Spinal cord (tissue), 10 donors: ENCODE measurements around the gene TNFRSF9. TPM values are rescaled to one million over a fixed set of nuclear protein-coding genes. Genes with fewer than 3 reads are reported as not detected.
"Not testable (repeated sequence)": the region's sequence is repeated elsewhere in the genome, so short reads cannot be mapped to it uniquely, and the experiment has no call there.

Source experiments
- DNase-seq, 6 donors: peaks; one replicate each; pipeline versions ENCODE4 v3.0.0 to v3.0.0-alpha.2; 2013 to 2015; ENCODE audit warnings: low spot score in 6 of 6, low read depth in 4 of 6
- H3K27ac ChIP-seq: one replicate; pipeline ENCODE4 v1.5.1; 2013; ENCODE audit warnings: low read depth, low read length, control low read depth
- H3K27me3 ChIP-seq: one replicate; pipeline ENCODE4 v1.6.1; 2013; ENCODE audit warnings: low read length; ENCODE audit not compliant: control insufficient read depth, insufficient read depth
- H3K36me3 ChIP-seq: one replicate; pipeline ENCODE4 v1.6.1; 2013; ENCODE audit warnings: low read length; ENCODE audit not compliant: control insufficient read depth, insufficient read depth
- H3K4me1 ChIP-seq: one replicate; pipeline ENCODE4 v1.6.1; 2013; ENCODE audit warnings: low read length; ENCODE audit not compliant: control insufficient read depth, insufficient read depth
- H3K4me3 ChIP-seq: one replicate; pipeline ENCODE4 v1.5.1; 2013; ENCODE audit warnings: low read depth, low read length, control low read depth
- H3K9me3 ChIP-seq: one replicate; pipeline ENCODE4 v1.6.1; 2013; ENCODE audit warnings: low read length; ENCODE audit not compliant: control insufficient read depth, insufficient read depth
- WGBS: methylation state at CpG from one replicate; pipeline ENCODE4 v1.1.5; 2013; ENCODE audit warnings: missing lambda C conversion rate; ENCODE audit not compliant: insufficient coverage; 5-methylcytosine and 5-hydroxymethylcytosine counted together
- polyA plus RNA-seq, 2 donors: library from polyadenylated mRNA; unstranded; fragments of 120-200 nt; gene quantifications; one replicate each; pipeline ENCODE4 v1.2.1, GENCODE V29; 2013; ENCODE audit not compliant: insufficient read length in 2 of 2
- total RNA-seq, 2 donors: library from RNA; depleted of rRNA in 1 of 2; stranded (reverse); fragments of 120-200 nt in 1 of 2; fragments of >200 nt in 1 of 2; gene quantifications; one replicate each; pipeline versions ENCODE4 v1.2.3 to v1.2.4, GENCODE V29; 2013 to 2014
- donor health status: healthy.

Gene TNFRSF9
- total and polyA plus RNA-seq, 4 donors, result 0.10 to 0.29 (median 0.11) TPM; not detected in 1

DNA sequence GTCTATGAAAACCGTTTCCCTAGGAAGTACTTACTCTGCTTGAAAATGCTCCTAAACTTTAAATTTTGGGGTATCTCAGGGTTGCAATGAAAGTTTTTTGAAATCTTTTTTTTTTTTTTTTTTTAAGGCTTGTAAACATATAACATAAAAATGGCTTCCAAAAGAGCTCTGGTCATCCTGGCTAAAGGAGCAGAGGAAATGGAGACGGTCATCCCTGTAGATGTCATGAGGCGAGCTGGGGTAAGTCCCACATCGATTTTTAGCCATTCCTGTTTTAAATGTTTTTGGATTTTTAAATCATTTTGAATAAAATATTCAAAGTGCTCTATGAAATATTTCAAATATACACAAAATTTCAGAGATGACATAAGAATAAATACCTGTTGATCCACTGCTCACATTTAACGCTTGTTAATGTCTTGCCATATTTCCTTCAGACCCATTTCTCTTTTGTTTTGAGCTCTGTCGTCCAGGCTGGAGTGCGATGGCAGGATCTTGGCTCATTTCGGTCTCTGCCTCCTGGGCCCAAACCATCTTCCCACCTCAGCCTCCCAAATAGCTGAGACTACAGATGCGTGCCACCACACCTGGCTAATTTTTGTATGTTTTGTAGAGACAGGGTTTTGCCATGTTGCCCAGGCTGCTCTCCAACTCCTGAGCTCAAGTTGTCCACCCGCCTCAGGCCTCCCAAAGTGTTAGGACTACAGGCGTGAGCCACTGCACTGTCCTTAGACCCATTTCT lies 22.2 kb upstream of the TNFRSF9 start:
- Histone ChIP-seq H3K36me3 (peaks cover 26% of the 10 kb centered on the region), H3K27me3 (no peaks in the 10 kb centered on the region), H3K4me3 (peak overlapping the region; percentile 93), H3K4me1 (peaks cover 8% of the 10 kb centered on the region), H3K9me3 (no peaks in the 10 kb centered on the region), H3K27ac (no peak overlapping the region)
- WGBS, result 89% methylated on average over 5 of the region's 11 CpGs
- no peak for DNase-seq

DNA sequence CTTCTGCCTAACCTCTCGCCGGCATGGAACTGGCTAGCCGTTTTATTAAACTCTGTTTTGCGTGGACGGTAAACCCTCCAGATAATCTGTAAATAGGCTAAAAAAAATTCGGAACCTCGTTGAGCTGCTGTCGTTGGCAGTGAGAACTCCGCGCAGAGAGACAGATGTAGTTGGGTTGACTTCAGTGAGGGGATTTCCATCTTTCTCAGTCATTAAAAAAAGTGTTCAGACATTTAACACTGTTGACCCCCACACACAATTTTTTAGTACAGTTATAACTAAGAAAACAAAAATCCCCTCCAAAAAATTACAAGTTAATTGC lies 21.3 kb upstream of the TNFRSF9 start:
- peaks cover 8% of the 10 kb centered on the region for H3K4me1 ChIP-seq
- no peaks in the 10 kb centered on the region for H3K27me3 ChIP-seq
- H3K4me3 ChIP-seq, result peak overlapping the region; percentile 93
- H3K36me3 ChIP-seq, result peaks cover 23% of the 10 kb centered on the region
- no peak for DNase-seq
- no peaks in the 10 kb centered on the region for H3K9me3 ChIP-seq
- WGBS, result 0% methylated on average over 6 of the region's 10 CpGs
- peak overlapping the region; percentile 94 for H3K27ac ChIP-seq

DNA sequence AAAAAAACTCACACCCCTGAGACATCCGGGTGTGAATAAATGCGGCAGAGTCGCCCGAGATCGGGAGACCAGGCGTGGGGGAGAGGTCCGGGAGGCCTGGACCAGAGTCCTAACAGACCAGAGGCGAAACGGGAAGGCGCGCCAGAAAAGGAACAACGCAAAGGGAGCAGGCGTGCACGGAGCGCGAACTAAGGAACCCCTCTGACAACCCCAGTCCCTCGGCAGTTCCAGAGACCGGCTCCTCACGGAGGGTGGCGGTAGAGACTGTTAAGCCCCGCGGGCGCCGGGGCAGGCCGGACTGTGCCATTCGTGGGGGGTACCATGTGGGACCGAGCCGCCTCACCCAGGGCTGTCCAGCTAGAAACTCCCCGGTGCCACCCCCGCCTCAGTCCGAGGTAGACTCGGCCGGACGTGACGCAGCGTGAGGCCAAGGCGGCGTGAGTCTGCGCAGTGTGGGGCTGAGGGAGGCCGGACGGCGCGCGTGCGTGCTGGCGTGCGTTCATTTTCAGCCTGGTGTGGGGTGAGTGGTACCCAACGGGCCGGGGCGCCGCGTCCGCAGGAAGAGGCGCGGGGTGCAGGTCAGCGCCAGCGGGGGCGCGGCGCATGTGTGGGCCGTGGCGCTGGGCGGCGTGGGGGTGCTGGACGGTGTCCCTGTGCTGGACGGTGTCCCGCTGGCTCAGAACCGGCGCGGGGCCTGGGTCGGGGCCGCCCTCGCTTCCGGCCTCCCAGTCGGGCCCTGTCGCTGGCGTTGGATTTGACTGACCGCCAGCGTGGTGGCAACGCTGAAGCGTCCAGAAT lies 20.8 kb upstream of the TNFRSF9 start, which contains the start of gene PARK7:
TSS of gene PARK7 (plus strand) at position 496 of the 798 bp plus-strand sequence. CDS start 1,075 bp downstream, outside the sequence.
- Histone ChIP-seq H3K27me3 (no peaks in the 10 kb centered on the region), H3K4me3 (peak within 1 kb of the TSS; percentile 93), H3K4me1 (peaks cover 8% of the 10 kb centered on the region), H3K9me3 (no peaks in the 10 kb centered on the region), H3K36me3 (peaks cover 22% of the 10 kb centered on the region), H3K27ac (peak within 1 kb of the TSS; percentile 94)
- WGBS, result under 1% methylated on average over 81 of the region's 81 CpGs
- peak; percentile 98 to 100 (median 99) for DNase-seq

DNA sequence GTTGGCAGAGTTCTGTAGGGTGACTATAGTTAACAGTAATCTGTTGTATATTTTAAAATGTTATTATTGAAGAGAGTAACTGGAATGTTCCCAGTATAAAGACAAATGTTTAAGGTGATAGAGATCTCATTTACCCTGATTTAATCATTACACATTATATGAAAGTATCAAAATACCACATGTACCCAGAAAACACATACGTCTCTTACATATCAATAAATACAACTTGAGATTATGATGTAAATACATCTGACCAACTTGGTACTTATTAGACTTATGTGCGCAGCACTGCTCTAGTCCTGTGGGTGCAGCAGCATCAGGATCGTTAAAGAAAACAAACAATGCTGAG lies 20.2 kb upstream of the TNFRSF9 start:
- peaks cover 8% of the 10 kb centered on the region for H3K4me1 ChIP-seq

DNA sequence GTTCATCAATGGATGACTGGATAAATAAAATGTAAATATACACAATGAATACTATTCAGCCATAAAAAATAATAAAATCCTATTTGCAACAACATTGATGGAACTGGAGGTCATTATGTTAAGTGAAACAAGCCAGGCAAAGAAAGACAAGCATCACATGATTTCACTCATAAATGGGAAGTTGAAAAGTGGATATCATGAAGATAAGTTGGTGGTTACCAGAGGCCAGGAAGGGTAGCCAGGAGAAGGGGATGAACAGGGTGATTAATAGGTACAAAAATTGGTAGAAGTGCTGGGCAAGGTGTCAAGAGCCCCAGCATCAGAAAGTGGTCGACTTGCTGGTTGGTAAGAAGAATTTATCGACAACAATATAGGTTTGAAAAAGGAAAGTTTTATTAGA lies 19.5 kb upstream of the TNFRSF9 start:
- 100% methylated on average over 2 of the region's 2 CpGs for WGBS
- no peak for DNase-seq
- Histone ChIP-seq H3K36me3 (peaks cover 11% of the 10 kb centered on the region), H3K9me3 (no peaks in the 10 kb centered on the region), H3K4me1 (peaks cover 8% of the 10 kb centered on the region), H3K4me3 (no peak overlapping the region), H3K27ac (no peak overlapping the region), H3K27me3 (no peaks in the 10 kb centered on the region)

More for the DNA sequence above, 20.2 kb upstream of the TNFRSF9 start:
- Histone ChIP-seq H3K27ac (peak overlapping the region; percentile 94), H3K27me3 (no peaks in the 10 kb centered on the region), H3K36me3 (peaks cover 17% of the 10 kb centered on the region), H3K9me3 (no peaks in the 10 kb centered on the region), H3K4me3 (peak overlapping the region; percentile 93)
- DNase-seq, result no peak
- WGBS, result no CpG with 5 or more reads among the region's 3 CpGs

DNA sequence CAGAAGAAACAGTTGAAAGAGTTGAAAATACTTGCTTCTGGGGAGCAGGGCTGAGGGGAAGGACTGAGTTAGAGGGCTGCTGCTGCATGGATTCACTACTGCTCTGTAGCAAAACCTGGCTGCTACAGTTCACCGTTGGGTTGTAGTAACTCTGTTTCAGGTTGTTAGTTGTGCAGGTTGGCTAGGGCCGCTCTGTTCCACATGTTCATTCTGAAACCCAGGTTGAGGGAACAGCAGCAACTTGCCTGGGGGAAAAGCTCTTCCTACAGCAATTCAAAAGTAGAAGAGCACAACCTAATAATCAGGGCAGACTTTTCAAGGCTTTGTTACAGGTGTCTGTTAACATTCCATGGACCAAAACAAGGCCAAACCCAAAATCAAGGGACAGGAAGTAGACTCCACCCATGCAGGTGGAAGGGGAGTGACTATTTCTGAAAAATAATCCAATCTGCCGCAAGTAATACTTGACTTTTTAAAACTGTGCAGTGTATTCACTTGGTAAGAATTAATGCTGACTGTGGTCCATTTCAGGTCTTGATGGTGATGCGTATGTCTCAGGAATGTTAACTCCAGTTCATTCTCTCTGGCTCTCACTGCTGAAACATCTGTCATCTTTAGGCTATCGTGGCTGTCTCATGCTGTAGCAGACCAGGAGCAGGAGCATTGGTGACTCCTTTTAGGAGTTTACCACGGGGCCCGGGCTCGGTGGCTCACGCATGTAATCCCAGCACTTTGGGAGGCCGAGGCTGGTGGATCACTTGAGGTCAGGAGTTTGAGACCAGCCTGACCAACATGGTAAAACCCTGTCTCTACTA lies 15.8 kb upstream of the TNFRSF9 start:
- no peak for DNase-seq
- Histone ChIP-seq H3K4me3 (no peak overlapping the region), H3K4me1 (peaks cover 3% of the 10 kb centered on the region)

DNA sequence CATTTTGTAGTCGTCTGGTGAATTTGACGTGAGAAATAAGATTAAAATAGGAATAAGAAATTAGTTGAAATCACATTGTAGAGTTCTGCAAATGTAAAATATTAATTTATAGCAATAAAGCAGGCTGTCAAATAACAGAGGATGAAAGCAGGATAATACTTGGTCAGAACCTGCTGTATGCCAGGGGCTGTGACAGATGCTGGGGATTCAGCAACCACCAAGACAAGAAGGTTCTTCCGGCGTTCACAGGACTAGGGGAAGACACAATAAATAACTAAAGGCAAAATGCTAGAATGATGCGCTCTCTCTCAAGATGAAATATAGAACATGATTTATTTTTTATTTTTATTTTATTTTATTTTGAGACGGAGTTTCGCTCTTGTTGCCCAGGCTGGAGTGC lies 14.0 kb upstream of the TNFRSF9 start:
- WGBS, result no CpG with 5 or more reads among the region's 7 CpGs
- DNase-seq, result no peak
- Histone ChIP-seq H3K9me3 (no peaks in the 10 kb centered on the region), H3K4me3 (peak overlapping the region; percentile 72), H3K27ac (peak overlapping the region; percentile 94), H3K36me3 (no peaks in the 10 kb centered on the region), H3K4me1 (peaks cover 3% of the 10 kb centered on the region), H3K27me3 (no peaks in the 10 kb centered on the region)

More for the DNA sequence above, 15.8 kb upstream of the TNFRSF9 start:
- H3K36me3 ChIP-seq, result no peaks in the 10 kb centered on the region
- no peak overlapping the region for H3K27ac ChIP-seq
- no peaks in the 10 kb centered on the region for H3K27me3 ChIP-seq
- H3K9me3 ChIP-seq, result no peaks in the 10 kb centered on the region
- 85% methylated on average over 7 of the region's 10 CpGs for WGBS

DNA sequence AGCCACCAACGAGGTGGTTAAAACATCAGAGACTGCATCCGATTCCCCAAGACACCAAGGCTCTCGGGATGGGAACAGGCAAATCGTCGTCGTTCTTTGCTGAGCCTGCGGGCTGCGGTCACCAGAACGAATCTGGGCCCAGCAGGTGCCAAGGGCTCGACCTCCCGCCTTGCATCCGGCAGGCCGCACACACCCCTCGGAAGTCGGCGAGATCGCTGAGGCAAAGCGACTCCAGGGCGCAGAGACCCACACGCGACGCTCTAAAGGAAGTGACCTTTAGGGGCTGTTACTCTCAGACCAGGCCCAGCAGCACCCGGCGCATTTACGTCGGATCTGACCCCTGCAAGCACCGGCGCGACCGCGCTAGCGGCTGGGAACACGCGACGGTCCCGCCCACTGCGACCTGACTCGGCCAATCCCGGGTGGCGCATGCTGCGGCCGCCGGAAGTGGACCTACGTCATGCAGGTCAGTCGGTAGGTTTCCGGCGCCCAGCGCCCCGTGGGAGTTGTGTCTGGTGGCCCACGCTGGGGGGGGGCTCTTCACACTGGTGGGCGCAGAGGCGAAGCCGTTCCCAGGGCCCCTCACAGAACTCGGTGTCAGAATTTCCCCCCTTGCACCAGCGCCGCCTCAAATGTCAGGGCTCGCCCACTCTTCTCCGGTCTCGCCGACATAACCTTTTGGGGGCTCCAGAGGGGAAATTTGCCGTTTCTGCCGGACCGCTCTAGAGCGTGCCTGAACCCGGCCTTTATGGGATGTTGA lies 13.4 kb upstream of the TNFRSF9 start:
- peaks cover 2% of the 10 kb centered on the region for H3K27me3 ChIP-seq
- WGBS, result 2% methylated on average over 64 of the region's 65 CpGs
- H3K4me3 ChIP-seq, result peak overlapping the region; percentile 72
- H3K4me1 ChIP-seq, result peaks cover 3% of the 10 kb centered on the region
- H3K27ac ChIP-seq, result peak overlapping the region; percentile 94
- H3K9me3 ChIP-seq, result no peaks in the 10 kb centered on the region
- H3K36me3 ChIP-seq, result no peaks in the 10 kb centered on the region
- peak; percentile 84 to 99 (median 91) for DNase-seq

DNA sequence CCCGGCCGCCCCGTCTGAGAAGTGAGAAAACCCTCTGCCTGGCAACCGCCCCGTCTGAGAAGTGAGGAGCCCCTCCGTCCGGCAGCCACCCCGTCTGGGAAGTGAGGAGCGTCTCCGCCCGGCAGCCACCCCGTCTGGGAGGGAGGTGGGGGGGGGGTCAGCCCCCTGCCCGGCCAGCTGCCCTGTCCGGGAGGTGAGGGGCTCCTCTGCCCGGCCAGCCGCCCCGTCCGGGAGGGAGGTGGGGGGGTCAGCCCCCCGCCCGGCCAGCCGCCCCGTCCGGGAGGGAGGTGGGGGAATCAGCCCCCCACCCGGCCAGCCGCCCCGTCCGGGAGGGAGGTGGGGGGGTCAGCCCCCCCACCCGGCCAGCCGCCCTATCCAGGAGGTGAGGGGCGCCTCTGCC lies 12.2 kb upstream of the TNFRSF9 start:
- not testable (repeated sequence) for H3K4me3 ChIP-seq, H3K27ac ChIP-seq, H3K4me1 ChIP-seq, H3K36me3 ChIP-seq, H3K27me3 ChIP-seq, H3K9me3 ChIP-seq, DNase-seq
- WGBS, result no CpG with 5 or more reads among the region's 30 CpGs
